Stimulated activated CD4-positive, alpha-beta T cell treated with anti-CD3 and anti-CD28 coated beads, Interleukin-2, amount 100 ng/mL, for 4 hours (primary cell): Measurements from ENCODE around the gene ABHD8.

Experiments used
- DNase-seq: peaks from one replicate; pipeline ENCODE4 v3.0.0-alpha.2; 2020; ENCODE audit warnings: low read depth

Gene ABHD8

GRCh38 chr19:17266026-17266425 lies 37.2 kb downstream of the ABHD8 start:
- DNase-seq: no peak

DNA sequence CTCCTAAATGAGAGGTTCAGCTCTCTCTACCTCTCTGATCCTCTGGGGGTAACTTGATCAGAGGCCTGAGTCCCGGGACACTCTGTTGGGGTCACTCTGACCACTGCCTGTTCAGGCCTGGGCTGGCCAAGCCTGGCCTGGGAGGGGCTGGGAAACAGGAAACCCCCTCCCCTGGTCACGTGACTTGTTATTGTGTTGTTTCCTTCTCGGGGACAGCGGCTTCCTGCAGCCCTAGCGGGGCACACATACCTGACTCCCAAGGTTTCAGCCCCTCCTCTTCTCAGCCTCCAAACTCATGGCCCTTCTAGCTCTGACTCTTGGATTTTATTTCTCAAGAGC lies 38.6 kb downstream of the ABHD8 start, which contains the start of gene USHBP1:
TSS of gene USHBP1 (minus strand) at position 105 of the 339 bp plus-strand sequence. CDS start 446 bp downstream, outside the sequence.
- no peak for DNase-seq

DNA sequence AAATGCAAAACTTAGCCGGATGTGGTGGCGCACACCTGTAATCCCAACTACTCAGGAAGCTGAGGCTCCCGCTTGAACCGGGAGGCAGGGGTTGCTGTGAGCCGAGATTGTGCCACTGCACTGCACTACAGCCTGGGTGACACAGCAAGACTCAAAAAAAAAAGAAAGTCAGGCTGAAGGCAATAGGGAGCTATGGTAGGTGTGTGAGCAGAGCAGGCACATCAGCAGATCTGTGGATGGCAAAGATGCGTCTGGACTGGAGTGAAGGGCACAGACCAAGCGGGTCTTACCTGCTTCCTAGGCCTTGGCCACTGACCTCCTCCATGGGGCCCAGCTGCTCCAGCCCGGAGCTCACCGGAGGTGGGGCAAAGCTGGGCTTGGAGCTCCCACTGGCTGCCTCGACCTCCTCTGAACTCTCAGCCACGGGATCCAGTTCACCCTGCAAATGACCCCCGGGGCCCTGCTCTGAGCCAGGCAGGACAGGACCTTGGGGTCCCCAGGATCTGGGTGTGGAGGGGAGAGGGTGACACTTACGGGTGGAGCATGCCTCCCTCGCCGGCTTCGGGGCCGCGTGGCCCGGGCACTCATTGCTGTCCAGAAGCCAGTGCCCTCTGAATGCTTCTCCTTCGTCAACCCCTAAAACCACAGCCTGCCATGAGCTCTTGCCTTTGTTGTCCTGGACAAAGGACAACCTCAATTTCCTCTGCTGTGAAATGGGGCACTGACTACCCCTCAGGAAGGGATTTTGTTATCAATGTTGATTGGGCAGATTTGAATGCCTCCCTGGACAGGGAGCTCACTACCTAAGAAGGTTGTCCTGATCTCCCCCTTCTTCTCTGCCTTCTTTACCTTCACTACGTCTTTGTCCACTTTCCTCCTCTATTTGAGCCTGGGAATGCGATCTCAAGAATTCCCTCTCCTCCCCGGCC lies 39.2 kb downstream of the ABHD8 start:
- DNase-seq: no peak

DNA sequence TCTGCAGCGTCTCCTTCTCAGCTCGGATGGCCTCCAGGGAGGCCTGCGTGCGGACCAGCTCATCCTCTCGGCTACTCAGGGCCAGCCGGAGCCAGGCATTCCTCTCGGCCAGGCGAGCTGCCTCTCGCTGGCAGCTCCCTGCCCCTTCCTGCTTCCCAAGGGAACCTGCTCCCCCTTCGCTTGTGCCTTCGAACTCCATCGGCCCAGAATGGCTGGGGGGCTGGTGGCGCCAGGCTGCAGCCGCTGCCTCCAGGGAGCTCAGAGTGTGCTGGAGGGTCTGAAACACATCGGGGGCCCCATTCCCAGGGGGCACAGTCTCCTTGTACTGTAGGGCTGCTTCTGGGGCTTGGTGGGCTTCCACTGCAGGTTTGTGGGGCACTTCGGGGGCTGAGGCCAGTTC lies 40.7 kb downstream of the ABHD8 start:
- DNase-seq: no peak

DNA sequence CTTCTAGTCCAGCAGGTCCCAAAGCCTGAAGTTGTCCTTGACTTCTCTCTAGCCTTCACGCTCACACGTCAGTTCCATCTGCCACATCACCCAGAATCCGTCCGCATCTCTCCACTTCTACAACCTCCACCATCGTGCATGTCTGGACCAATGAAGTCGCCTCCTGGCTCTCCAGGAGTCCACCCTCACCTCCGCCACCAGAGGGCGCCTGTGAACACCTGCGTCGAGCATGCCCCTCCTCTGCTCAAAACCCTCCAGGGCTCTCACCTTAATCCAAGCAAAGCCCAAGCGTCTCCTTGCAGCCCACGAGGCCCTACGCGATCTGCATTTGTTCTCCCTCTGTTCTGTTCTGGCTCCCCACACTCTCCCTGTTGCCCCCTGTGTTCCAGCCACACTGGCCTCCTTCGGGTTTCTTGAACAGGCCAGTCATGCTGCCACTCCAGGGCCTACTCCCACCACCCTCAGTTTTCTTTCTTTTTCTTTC lies 42.3 kb downstream of the ABHD8 start:
- peak; percentile 84 for DNase-seq

DNA sequence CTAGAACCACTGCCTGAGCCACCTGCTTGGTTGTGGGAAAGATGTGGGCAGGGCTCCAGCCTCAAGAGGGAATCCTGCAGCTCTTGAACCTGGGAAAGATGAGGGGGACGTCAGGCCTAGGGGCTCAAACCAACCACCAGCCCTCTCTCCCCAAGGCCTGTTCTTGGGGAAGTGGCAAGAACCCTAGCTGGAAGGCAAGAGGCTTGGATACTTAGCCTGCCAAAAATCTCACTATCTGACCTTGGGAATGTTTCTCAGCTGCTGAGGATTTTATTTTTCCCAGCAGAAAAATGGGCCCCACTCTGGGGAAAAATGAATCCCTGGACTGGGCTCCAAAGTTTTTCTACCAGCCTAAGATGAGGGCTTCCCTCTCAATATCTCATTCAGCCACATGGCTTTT lies 43.3 kb downstream of the ABHD8 start:
- DNase-seq: no peak

DNA sequence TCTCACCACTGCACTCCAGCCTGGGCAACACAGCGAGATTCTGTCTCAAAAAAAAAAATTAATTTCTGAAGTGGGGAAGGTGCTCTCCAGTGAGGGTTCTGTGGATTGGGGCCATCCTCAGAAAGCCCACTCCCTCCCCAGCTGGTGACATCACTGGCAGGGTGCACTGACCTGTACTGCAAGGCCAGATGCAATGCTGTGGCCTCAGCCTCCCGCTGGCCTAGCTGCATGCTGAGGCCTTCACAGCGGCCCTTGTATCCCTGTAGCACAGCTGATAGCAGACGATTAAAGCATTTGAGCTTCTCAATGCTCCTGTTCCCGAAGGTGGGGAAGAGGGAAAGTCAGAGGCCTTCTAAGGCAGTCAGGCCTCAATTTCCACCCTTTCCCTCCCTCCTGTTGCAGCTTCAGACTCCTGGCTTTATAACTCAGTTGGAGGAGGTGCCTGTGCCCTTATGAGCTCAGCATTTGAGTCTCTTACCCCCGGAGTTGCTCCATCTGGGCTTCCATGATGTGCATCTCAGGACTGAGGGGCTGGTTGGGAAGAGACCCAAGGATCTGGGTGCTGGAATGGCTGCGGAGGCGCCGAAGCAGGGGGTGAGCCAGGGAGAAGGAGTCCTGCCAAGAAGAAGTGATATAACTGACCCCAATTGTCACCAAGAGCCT lies 44.0 kb downstream of the ABHD8 start:
- no peak for DNase-seq

- DNase-seq: no peak
These were observed 47.1 kb downstream of the ABHD8 start for GRCh38 chr19:17256130-17256529.

- DNase-seq: no peak
These were observed 48.0 kb downstream of the ABHD8 start for GRCh38 chr19:17255150-17255621.

- no peak for DNase-seq
These were observed 48.6 kb downstream of the ABHD8 start for GRCh38 chr19:17254636-17255035.

DNA sequence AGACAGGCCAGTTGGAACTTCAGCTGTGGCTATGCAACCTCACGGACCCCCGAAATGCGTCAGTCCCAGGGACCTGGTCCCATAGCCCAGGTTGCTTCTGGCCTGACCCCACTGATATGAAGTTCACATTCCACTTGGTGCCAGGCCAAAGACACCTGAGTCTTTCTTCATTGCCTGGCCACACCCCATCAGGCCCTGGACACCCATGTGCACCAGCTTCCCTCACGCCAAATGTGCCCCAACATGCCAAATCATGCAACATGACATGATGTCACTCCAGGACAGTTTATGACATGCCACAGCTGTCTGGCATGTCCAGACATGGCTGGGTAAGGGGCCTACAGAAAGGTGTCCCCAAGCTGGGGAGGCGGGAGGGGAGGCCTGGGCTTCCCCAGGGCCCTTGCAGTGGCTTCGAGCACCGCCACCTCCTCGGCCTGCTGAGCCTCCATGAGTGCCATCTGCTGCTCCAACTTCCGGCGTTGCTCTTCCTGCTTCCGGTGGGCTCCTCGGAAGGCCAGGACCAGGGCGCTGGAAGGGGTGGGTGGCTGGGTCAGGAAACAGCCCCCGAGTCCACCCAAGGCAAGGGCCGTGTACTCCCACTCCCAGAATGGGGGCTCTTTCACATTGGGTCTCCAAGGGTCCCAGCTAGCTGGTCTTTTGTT lies 53.2 kb downstream of the ABHD8 start:
- no peak for DNase-seq

DNA sequence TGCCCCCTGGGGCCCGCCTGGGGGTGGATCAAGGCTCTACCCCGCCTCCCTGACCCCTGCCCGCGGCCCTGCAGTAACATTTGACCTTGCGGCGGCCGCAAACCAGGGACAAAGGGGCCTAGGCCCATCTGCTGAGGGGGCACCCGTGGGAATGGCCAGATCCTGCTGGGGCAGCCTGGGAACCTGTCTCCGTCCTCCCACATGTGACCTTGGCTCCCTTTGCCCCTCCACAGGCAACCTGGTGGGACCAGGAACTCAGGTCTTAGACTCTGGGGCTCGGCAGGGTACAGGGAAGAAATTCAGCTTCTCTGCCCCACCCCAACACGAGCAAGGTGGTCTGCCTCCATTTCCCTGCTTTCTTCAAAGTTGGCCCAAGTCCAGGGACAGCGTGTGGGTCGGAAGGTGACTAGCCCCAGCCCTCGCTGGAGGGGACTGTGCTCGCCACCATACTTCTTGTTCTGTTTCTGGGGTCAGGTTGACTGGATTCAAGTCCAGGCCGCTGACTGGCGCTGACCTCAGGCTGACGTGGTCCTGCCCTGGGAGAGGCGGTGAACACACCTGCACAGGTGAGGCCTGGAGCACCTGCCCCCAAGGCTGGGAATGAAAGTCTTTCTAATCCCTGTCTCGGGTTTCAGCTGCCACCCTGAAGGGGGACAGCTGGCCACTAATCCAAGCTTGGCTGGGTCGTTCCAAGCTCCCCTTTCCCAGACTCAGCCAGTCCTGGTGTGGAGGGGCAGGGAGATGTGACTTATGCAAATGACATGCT lies 55.0 kb downstream of the ABHD8 start:
- no peak for DNase-seq

DNA sequence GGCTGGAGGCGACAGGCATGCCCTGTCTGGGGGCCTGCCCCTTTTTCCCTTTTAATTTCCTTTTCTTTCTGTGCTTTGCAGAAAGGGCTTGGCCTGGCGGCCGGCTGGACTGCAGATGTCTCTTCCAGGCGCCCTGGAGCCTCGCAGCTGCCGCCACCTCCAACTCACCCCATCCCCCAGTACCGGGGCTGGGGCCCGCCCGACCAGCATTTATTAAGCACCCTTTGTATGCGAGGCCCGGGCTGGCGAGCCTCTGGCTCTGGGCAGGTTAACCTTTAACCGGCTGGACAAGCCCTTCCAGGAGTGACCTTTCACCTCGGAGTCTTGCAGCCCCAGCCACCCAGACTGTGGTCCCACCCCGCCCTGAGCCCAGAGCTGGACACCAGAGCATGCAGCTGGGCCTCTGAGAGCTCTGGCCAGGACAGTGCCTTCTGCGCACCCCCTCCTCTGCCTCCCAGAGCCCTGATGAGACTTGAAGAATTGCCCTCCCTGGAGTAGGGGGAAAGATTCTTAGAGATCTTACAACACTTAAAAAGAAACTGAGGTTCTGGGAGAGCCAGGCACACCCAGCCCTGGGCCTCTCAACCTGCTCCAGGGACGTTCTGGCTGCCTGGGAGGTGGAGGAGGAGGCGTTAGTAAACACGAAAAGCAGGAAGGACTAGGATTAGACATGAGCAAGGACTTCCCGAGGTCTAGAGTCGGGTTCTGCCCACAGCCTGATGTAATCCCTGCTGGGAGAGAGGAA lies 56.4 kb downstream of the ABHD8 start:
- no peak for DNase-seq

DNA sequence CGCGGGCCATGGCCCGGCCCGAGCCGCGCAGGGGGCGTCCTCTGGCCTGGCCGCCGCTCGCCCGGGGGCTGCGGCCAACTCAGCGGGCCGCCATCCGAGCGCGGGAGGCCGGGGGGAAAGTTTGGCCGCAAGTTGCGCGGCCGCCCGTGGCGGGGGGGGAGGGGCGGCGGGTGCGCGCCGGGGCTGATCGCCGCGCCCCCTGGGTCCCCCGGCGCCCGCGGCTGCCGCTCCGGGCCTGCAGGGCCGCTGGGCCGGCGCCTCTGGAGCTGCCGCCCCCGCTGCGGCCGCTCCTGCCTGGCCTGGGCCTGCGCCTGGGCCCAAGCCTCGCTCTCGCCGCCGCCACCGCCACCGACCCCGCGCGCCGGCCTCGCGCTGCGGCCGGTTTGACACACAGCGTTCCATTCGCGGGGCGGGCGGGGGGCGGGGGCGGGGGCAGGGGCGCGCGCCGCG lies 57.7 kb downstream of the ABHD8 start, which contains the start of gene NR2F6:
TSS of gene NR2F6 (minus strand) at position 385 of the 450 bp plus-strand sequence. CDS start 699 bp downstream, outside the sequence.
- no peak for DNase-seq

- no peak for DNase-seq
These were observed 58.3 kb downstream of the ABHD8 start for GRCh38 chr19:17244618-17245534.

- DNase-seq: no peak
These were observed 59.2 kb downstream of the ABHD8 start for GRCh38 chr19:17243830-17244617.

- no peak for DNase-seq
These were observed 59.9 kb downstream of the ABHD8 start for GRCh38 chr19:17243211-17243829.

- no peak for DNase-seq
These were observed 60.6 kb downstream of the ABHD8 start for GRCh38 chr19:17242431-17243208.
